GM12878 (cell line): ENCODE data around the gene FTO.

Experiments used
- CTCF ChIP-seq, 3 experiments: IDR thresholded peaks in 2 of 3; conservative IDR thresholded peaks in 1 of 3; 2 replicates each; pipeline ENCODE4 v1.5.1; 2011; ENCODE audit warnings: low read depth in 3 of 3, low read length in 3 of 3, mild to moderate bottlenecking in 3 of 3, control low read depth in 2 of 3, moderate library complexity in 2 of 3, inconsistent platforms in 1 of 3, mixed read lengths in 1 of 3; ENCODE audit not compliant: control insufficient read depth in 2 of 3, insufficient read depth in 1 of 3; ENCODE audit errors: extremely low read depth in 1 of 3
- JUNB ChIP-seq: IDR thresholded peaks from 2 replicates; pipeline ENCODE4 v1.6.1; 2016; ENCODE audit warnings: antibody characterized with exemption, mild to moderate bottlenecking
- MXI1 ChIP-seq: fragments of 150-350 bp; IDR thresholded peaks from 2 replicates; pipeline ENCODE4 v1.6.1; 2011; ENCODE audit warnings: low read depth, mild to moderate bottlenecking, inconsistent platforms, low read length, improper control_type of control experiment

- TF ChIP-seq JUNB (no peak), CTCF (IDR thresholded peaks at IDR 0.05 in 2 of 3, conservative IDR thresholded peaks at IDR 0.05 in 1 of 3; ENCODE audit: control insufficient read depth in 2 of 3, extremely low read depth in 1 of 3, insufficient read depth in 1 of 3, low read depth in 3 of 3, low read length in 3 of 3) (no peak), MXI1 (no peak)
These were observed 178.4 kb downstream of the FTO start for GRCh38 chr16:53882310-53882709.
